Sigmoid colon (tissue), 7 donors: ENCODE data around the gene NFKBIZ. TPM values are rescaled to one million over a fixed set of nuclear protein-coding genes. Genes with fewer than 3 reads are reported as not detected.

Experiments used
- DNase-seq: peaks from one replicate; pipeline ENCODE4 v3.0.0-alpha.2; 2019
- H3K27ac ChIP-seq, 4 donors: fragments of 200-600 bp; sonication (generic); one replicate each; pipeline ENCODE4 v1.5.1; 2016 to 2019; ENCODE audit warnings: mild to moderate bottlenecking in 1 of 4
- H3K27me3 ChIP-seq, 3 donors: fragments of 200-600 bp; sonication (generic); one replicate each; pipeline ENCODE4 v1.5.1; 2019; ENCODE audit warnings: mild to moderate bottlenecking in 1 of 3
- H3K36me3 ChIP-seq, 4 donors: fragments of 200-600 bp; sonication (generic); one replicate each; pipeline ENCODE4 v1.5.1; 2016 to 2019
- H3K4me1 ChIP-seq, 4 donors: fragments of 200-600 bp; sonication (generic); one replicate each; pipeline ENCODE4 v1.5.1; 2017 to 2019
- H3K4me3 ChIP-seq, 4 donors: fragments of 200-600 bp; sonication (generic); one replicate each; pipeline ENCODE4 v1.5.1; 2017 to 2019; ENCODE audit warnings: mild to moderate bottlenecking in 2 of 4, moderate library complexity in 1 of 4
- H3K9me3 ChIP-seq, 4 donors: fragments of 200-600 bp in 3 of 4; sonication (generic) in 3 of 4; one replicate each; pipeline versions ENCODE4 v1.5.1 to v1.6.1; 2013 to 2019
- CTCF ChIP-seq, 4 experiments: fragments of 450-650 bp in 3 of 4; fragments of 200-600 bp in 1 of 4; IDR thresholded peaks; one replicate each; pipeline ENCODE4 v1.5.1; 2016 to 2019; ENCODE audit warnings: antibody characterized with exemption in 4 of 4, mild to moderate bottlenecking in 3 of 4, moderate library complexity in 2 of 4
- EP300 ChIP-seq, 4 donors: sonication (generic); formaldehyde crosslinking; IDR thresholded peaks; one replicate each; pipeline ENCODE4 v1.6.1; 2017; ENCODE audit warnings: antibody characterized with exemption in 4 of 4
- POLR2A ChIP-seq, 2 donors: fragments of 450-650 bp; IDR thresholded peaks; one replicate each; pipeline ENCODE4 v1.6.1; 2016; ENCODE audit warnings: antibody characterized with exemption in 2 of 2, mild to moderate bottlenecking in 2 of 2, moderate library complexity in 2 of 2
- POLR2AphosphoS5 ChIP-seq, 4 donors: sonication (generic); formaldehyde crosslinking; IDR thresholded peaks; one replicate each; pipeline ENCODE4 v1.6.1; 2017; ENCODE audit warnings: antibody characterized with exemption in 4 of 4
- WGBS, 2 donors: extraction: QIAGEN DNeasy Blood & Tissue Kit; methylation state at CpG; one replicate each; pipeline ENCODE4 v1.1.7; 2013; 5-methylcytosine and 5-hydroxymethylcytosine counted together
- intact Hi-C: fragments of 100-400 bp; cut with DNase I; formaldehyde crosslinking; loops from one replicate; pipeline ENCODE4 v1.15.1; 2023
- polyA plus RNA-seq, 3 donors: library from polyadenylated mRNA; stranded (reverse); fragments of 200-250 nt; gene quantifications; one replicate each; pipeline ENCODE4 v1.2.3, GENCODE V29; 2013
- total RNA-seq, 4 donors: library from RNA; depleted of rRNA; stranded (reverse); fragments of >200 nt; gene quantifications; one replicate each; pipeline ENCODE4 v1.1.0, GENCODE V29; 2016
- donor health status: healthy with polysubstance abuse.
- donor health status: Bipolar disorder and iron deficiency.
- donor health status: healthy.

The NFKBIZ gene
- total and polyA plus RNA-seq, 7 donors: 4.2 to 121 (median 55.0) TPM

- WGBS, 2 donors: 51 to 65% methylated on average over 2 of the region's 2 CpGs
- Histone ChIP-seq H3K4me1 (peaks cover 0 to 39% (median 34%) of the 10 kb centered on the region in 4 donors), H3K9me3 (no peaks in the 10 kb centered on the region), H3K27me3 (no peaks in the 10 kb centered on the region), H3K4me3 (no peak overlapping the region), H3K27ac (peak overlapping the region; percentile 85 to 93 (median 92)), H3K36me3 (peaks cover 0 to 10% (median 3%) of the 10 kb centered on the region in 4 donors)
- TF ChIP-seq EP300 (IDR thresholded peaks at IDR 0.05): no peak
- TF ChIP-seq POLR2AphosphoS5 (IDR thresholded peaks at IDR 0.05): no peak
- no peak for TF ChIP-seq CTCF (IDR thresholded peaks at IDR 0.05)
- no peak for TF ChIP-seq POLR2A (IDR thresholded peaks at IDR 0.05)
- intact Hi-C loops: loop anchor here (5.0 kb wide), 1 partner anchor 306 kb away; no protein-coding TSS in a partner anchor
- DNase-seq: no peak
Measured at GRCh38 chr3:101825904-101826445, 23.3 kb upstream of the NFKBIZ start.

- intact Hi-C loops: loop anchor here (2.0 to 5.0 kb wide), 2 partner anchors 21 to 305 kb away; partner anchors contain the start of gene NFKBIZ
- peak; percentile 90 for DNase-seq
- H3K9me3 ChIP-seq: no peaks in the 10 kb centered on the region
Measured at GRCh38 chr3:101827211-101828174, 21.8 kb upstream of the NFKBIZ start.

GRCh38 chr3:101828276-101828675 lies 21.0 kb upstream of the NFKBIZ start:
- peak overlapping the region; percentile 44 to 63 (median 58) for H3K4me3 ChIP-seq
- peaks cover 0 to 39% (median 34%) of the 10 kb centered on the region in 4 donors for H3K4me1 ChIP-seq

More at GRCh38 chr3:101827211-101828174, 21.8 kb upstream of the NFKBIZ start:
- H3K36me3 ChIP-seq: no peaks in the 10 kb centered on the region
- H3K27ac ChIP-seq: peak overlapping the region; percentile 85 to 93 (median 92)
- H3K27me3 ChIP-seq: no peaks in the 10 kb centered on the region
- H3K4me1 ChIP-seq: peaks cover 0 to 39% (median 34%) of the 10 kb centered on the region in 4 donors
- peak overlapping the region; percentile 44 to 63 (median 58) for H3K4me3 ChIP-seq
- peak; percentile 57 to 86 (median 78) for TF ChIP-seq POLR2AphosphoS5 (IDR thresholded peaks at IDR 0.05)
- peak; percentile 48 to 49 for TF ChIP-seq POLR2A (IDR thresholded peaks at IDR 0.05)
- TF ChIP-seq EP300 (IDR thresholded peaks at IDR 0.05): no peak
- no peak for TF ChIP-seq CTCF (IDR thresholded peaks at IDR 0.05)
- WGBS, 2 donors: 0 to 1% methylated on average over 30 of the region's 30 CpGs

More at GRCh38 chr3:101828276-101828675, 21.0 kb upstream of the NFKBIZ start:
- Histone ChIP-seq H3K27ac (peak overlapping the region; percentile 85 to 93 (median 92)), H3K9me3 (no peaks in the 10 kb centered on the region), H3K36me3 (no peaks in the 10 kb centered on the region), H3K27me3 (no peaks in the 10 kb centered on the region)
- no peak for DNase-seq
- 3 to 11% methylated on average over 3 of the region's 3 CpGs for WGBS, 2 donors
- intact Hi-C loops: loop anchor here (2.0 to 5.0 kb wide), 2 partner anchors 21 to 304 kb away; partner anchors contain the start of gene NFKBIZ
- TF ChIP-seq POLR2AphosphoS5 (IDR thresholded peaks at IDR 0.05) (no peak), EP300 (IDR thresholded peaks at IDR 0.05) (no peak), POLR2A (IDR thresholded peaks at IDR 0.05) (no peak), CTCF (IDR thresholded peaks at IDR 0.05) (no peak)
